Stimulated activated CD4-positive, alpha-beta T cell treated with anti-CD3 and anti-CD28 coated beads, Interleukin-4, amount 100 ng/mL, for 1 hour (primary cell): ENCODE results near the gene APOL3.
"Not testable (repeated sequence)": the region's sequence is repeated elsewhere in the genome, so short reads cannot be mapped to it uniquely, and the experiment has no call there.

Experiments
- DNase-seq: peaks from one replicate; pipeline ENCODE4 v3.0.0-alpha.2; 2020

The APOL3 gene

GRCh38 chr22:36160499-36160942 lies at the start of gene APOL3:
TSS of gene APOL3 (minus strand) at chr22:36160755. CDS start at chr22:36149055, 11,700 bp downstream.
- peak; percentile 37 for DNase-seq

DNA sequence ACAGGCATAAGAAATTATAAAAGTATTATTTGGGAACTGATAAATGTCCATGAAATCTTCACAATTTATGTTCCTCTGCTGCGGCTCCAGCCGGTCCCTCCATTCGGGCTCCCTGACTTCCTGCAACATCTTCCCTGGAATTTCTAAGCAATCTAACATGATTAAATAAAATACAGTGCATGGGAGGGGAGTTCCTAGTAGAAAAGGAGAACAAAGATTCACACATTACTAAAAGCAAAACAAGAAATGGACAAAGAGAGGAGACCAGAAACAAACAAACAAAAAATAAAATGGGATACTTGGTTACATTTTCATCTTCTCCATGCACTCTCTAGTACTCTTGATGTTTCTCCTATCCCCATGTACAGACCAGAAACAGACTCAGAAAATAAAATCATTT lies 49.7 kb upstream of the APOL3 start:
- no peak for DNase-seq

DNA sequence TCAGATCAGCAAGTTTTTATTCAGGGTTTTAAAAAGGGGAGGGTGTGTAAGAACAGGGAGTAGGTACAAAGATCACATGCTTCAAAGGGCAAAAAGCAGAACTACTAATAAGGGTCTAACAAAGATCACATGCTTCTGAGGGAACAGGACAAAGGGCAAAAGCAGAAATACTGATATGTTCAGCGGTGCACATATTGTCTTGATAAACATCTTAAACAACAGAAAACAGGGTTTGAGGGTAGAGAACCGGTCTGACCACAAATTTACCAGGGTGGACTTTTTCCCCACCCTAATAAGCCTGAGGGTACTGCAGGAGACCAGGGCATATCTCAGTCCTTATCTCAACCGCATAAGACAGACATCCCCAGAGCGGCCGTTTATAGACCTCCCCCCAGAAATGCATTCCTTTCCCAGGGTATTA lies 48.9 kb upstream of the APOL3 start:
- not testable (repeated sequence) for DNase-seq

DNA sequence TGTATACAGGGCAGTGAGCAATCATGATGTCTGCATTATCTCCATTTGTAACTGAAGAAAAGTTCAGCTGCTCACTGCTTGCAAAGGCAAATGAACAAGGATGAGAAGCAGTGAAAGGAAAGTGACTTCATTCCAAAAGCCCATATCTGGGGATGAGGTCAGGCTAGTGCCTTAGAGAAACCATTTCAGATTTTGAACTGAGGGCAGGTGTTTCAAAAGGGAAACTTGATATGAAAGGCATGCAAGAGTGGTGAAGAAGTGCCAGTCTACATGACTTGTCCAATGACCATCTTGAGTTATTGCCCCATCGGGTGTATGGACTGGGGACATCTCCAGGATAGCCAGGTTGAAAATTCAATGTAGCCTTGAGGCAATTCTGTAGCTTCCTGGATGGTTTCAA lies 48.4 kb upstream of the APOL3 start:
- DNase-seq, result no peak

GRCh38 chr22:36208162-36208765 lies 47.7 kb upstream of the APOL3 start:
- DNase-seq, result no peak

GRCh38 chr22:36206255-36206654 lies 45.7 kb upstream of the APOL3 start:
- no peak for DNase-seq

DNA sequence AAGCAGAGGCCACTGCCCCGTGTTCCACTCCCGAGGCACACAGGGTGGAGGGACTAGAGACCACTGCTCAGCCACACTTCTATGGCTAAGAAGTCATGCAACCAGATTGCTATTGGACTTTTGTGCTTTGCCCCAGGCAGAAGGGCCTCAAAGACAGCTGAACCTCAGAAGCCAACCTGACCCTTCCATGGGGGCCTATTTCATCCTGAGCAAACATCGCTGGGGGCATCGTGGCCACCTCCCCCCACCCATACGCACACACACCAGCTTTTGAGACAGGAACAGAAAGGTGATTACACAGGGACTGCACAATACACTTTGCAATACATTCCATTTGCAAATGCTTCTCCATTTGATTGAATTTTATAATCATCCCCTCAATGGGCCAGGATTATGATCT lies 45.0 kb upstream of the APOL3 start:
- not testable (repeated sequence) for DNase-seq

- DNase-seq, result no peak
These were observed 44.1 kb upstream of the APOL3 start for GRCh38 chr22:36204632-36205015.

- DNase-seq, result no peak
These were observed 43.6 kb upstream of the APOL3 start for GRCh38 chr22:36204001-36204631.

DNA sequence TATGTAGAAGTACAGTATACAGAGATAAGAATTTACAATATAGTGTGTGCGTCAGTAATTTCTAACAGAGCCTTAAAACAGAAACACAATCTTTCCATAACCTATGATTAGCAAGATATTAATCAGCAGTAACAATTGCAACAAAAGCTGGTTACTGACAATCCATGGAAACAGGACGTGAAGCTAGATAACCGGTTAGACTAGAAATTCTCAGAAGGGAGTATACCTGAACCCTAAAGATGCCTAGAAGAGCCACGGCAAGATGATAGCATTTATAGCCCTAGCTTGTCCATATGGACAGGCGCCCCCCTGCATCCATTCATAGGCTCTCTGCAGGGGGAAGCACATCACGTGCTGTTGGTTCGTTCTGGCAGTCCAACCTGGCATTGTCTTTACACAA lies 42.9 kb upstream of the APOL3 start:
- DNase-seq, result not testable (repeated sequence)

- not testable (repeated sequence) for DNase-seq
These were observed 42.4 kb upstream of the APOL3 start for GRCh38 chr22:36202906-36203305.

GRCh38 chr22:36201630-36202319 lies 41.2 kb upstream of the APOL3 start, which contains the start of gene APOL4:
TSS of gene APOL4 (minus strand) at chr22:36201809. CDS start at chr22:36201734, 75 bp downstream.
- DNase-seq, result no peak

GRCh38 chr22:36201025-36201424 lies 40.5 kb upstream of the APOL3 start:
- DNase-seq, result not testable (repeated sequence)

DNA sequence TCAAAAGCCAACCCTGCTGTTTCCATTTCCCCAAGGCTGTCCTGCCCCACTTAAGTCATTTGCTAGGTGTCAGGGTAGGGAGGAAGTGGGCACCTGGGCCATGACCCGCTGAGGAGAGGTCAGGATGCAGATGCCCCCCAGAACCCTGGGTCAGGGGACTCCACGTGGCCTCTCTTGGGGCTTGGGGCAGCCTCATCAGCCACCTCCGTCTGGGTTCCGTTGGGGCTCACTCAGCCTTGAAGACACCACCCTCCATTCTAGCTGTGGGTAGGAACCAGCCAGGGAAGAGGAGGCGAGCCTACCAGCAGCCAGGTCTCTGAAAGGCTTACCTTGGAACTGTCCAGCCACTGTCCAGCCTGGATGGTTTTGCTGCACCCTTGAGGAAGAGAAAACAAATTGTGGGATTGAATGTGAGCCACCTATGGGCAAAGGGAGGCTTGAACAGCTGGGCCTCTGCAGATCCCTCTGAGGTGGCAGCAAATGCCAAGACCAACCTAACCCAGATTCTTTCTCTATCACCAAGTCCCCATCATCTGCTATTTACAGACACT lies 38.5 kb upstream of the APOL3 start:
- no peak for DNase-seq

DNA sequence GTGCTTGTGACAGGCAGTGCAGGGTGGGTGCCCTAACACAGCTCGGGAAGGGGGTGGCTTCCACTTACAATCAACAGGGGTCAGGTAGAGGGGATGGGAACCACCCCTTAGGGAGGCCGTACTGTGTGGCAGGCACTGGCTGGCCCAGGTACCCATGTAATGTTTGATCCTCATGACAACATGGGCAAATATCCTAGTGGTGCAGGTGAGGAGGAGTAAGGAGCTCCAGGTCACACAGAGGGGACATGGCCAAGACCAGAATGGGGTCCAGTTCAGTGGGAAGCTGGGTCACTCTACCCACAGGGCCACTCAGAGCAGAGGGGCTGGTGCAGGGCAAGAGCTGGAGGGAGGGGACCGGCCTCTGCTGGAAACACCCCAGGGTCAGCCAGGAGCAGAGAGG lies 38.0 kb upstream of the APOL3 start:
- DNase-seq, result no peak

DNA sequence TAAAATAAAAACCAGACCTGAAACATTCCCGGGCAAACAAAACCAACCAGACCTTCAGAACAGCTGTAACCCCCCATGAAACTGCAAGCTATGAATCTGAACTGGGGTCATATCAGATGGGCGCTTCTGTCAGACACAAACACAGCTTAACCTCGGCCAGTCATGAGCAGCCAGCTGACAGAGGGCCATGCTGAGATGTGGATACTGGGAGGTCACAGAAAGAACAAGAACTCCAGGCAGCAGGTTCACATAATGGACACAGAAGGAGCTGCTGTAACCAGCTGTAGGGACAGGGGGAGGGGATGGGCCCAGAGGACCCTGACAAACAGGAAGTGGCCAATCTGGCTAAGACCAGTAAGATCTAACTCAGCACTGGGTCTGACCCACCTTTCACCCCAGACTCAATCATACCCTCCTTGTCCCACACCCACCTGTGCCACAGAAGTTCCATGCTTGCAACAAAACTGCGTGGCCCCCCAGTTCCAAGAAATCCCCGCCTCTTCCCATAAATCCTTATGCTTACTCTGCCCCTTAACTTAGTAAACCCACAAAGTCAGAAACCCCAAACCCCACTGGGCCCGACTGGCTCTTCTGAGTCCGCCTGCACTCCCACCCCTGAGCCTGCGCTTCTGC lies 37.1 kb upstream of the APOL3 start:
- DNase-seq, result no peak

- no peak for DNase-seq
These were observed 36.5 kb upstream of the APOL3 start for GRCh38 chr22:36197065-36197440.

GRCh38 chr22:36196254-36197064 lies 35.9 kb upstream of the APOL3 start:
- no peak for DNase-seq

DNA sequence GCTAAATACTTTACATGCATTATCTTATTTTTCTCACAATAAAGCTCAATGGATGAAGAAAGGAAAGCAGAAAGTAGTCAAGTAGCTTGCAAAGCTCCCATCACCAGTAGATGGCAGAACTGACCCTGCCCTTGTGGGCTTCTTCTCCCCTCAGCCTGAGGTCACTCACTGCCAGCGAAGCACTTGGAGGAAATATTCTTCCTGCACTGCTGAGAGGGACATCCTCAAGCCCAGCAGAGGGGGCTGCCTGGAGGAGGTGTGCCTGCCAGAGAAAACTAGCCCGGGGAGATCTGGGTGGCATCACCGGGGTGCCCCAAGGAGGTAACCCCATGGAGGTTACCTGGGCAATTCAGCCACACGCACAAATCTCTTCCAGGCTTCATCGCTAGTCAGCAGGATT lies 34.4 kb upstream of the APOL3 start:
- DNase-seq, result peak; percentile 40

DNA sequence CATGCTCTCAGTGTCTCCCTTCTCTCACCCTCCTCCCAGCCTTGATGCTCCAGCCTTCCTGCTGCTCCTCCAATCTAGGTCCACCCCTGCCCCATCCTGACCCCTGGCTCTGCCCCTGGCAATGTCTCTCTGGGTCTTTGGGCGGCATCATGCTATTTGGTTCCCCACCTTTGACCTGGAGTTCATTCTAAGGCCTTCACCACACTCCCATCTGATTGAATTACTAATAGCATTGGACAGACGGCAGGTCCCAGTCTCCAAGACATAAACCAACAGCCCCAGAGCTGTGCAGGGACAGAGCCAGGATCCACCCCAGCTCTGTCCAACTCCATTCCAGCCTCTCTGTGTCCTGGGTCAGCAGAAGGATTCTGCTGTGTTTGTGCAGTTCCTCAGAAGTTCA lies 33.8 kb upstream of the APOL3 start:
- DNase-seq, result no peak

- no peak for DNase-seq
These were observed 33.0 kb upstream of the APOL3 start for GRCh38 chr22:36193577-36193976.

DNA sequence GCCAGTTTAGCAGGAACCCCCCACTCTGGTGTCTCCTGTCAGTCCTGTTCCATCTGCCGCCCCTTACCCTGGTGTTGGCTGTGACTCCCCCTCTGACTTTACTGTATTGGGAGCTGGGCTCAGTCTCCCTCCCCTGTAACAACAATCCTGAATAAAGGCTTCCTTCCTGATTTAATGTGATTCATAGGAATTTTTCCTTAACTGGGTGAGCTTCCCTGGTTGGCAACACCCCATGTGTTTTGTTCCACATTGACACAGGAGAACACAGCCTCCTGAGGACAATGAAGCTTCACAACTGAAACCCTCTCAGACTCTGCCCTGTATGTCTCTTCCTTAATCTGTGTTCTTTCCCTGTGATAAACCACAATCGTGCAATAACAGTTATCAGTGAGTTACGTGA lies 32.6 kb upstream of the APOL3 start:
- no peak for DNase-seq

GRCh38 chr22:36192542-36192941 lies 32.0 kb upstream of the APOL3 start:
- no peak for DNase-seq
